22Rv1 (cell line): ENCODE measurements around the gene AFG1L.

Source experiments
- CTCF ChIP-seq: fragments of 450-650 bp; IDR thresholded peaks from 2 replicates; pipeline ENCODE4 v1.5.1; 2017; ENCODE audit warnings: mild to moderate bottlenecking
- ZFX ChIP-seq: fragments of 450-650 bp; IDR thresholded peaks from 2 replicates; pipeline ENCODE4 v1.6.1; 2017; ENCODE audit warnings: antibody characterized with exemption, borderline replicate concordance

GRCh38 chr6:108451816-108452215 lies 157.0 kb downstream of the AFG1L start:
- TF ChIP-seq CTCF (no peak), ZFX (no peak)
